Heart left ventricle (tissue), 16 donors: ENCODE results near the gene NOS1AP. TPM values are rescaled to one million over a fixed set of nuclear protein-coding genes. Genes with fewer than 3 reads are reported as not detected.

Experiments used
- ATAC-seq, 4 donors: fragments of 200-7000 bp; cut with Tn5 transposase; one replicate each; pipeline ENCODE4 v1.9.1; 2020 to 2022; ENCODE audit warnings: moderate library complexity in 4 of 4, mild to moderate bottlenecking in 3 of 4, moderate number of reproducible peaks in 1 of 4
- DNase-seq, 5 donors: peaks; one replicate each; pipeline ENCODE4 v3.0.0-alpha.2; 2020
- H3K27ac ChIP-seq, 12 donors: fragments of 200-600 bp; sonication (generic) in 4 of 12; one replicate each; pipeline versions ENCODE4 v1.5.0 to v1.8.0; 2016 to 2022; ENCODE audit warnings: mild to moderate bottlenecking in 2 of 12
- H3K27me3 ChIP-seq, 9 donors: fragments of 200-600 bp; sonication (generic) in 2 of 9; one replicate each; pipeline versions ENCODE4 v1.5.1 to v1.8.0; 2016 to 2022; ENCODE audit warnings: mild to moderate bottlenecking in 3 of 9
- H3K36me3 ChIP-seq, 9 donors: fragments of 200-600 bp; sonication (generic) in 2 of 9; one replicate each; pipeline versions ENCODE4 v1.5.0 to v1.8.0; 2018 to 2022; ENCODE audit warnings: mild to moderate bottlenecking in 2 of 9
- H3K4me1 ChIP-seq, 12 donors: fragments of 200-600 bp; sonication (generic) in 4 of 12; one replicate each; pipeline versions ENCODE4 v1.5.0 to v1.8.0; 2016 to 2022; ENCODE audit warnings: mild to moderate bottlenecking in 3 of 12
- H3K4me3 ChIP-seq, 12 donors: fragments of 200-600 bp; sonication (generic) in 4 of 12; one replicate each; pipeline versions ENCODE4 v1.5.0 to v1.8.0; 2017 to 2022; ENCODE audit warnings: mild to moderate bottlenecking in 9 of 12, moderate library complexity in 4 of 12
- H3K9me3 ChIP-seq, 12 donors: fragments of 200-600 bp; sonication (generic) in 4 of 12; one replicate each; pipeline versions ENCODE4 v1.5.0 to v1.8.0; 2016 to 2022; ENCODE audit warnings: mild to moderate bottlenecking in 1 of 12
- CTCF ChIP-seq, 12 donors: fragments of 200-600 bp; sonication (generic) in 4 of 12; IDR thresholded peaks; one replicate each; pipeline versions ENCODE4 v1.5.0 to v1.8.0; 2018 to 2022; ENCODE audit warnings: antibody characterized with exemption in 12 of 12, mild to moderate bottlenecking in 5 of 12
- POLR2A ChIP-seq, 2 donors: fragments of 450-650 bp; IDR thresholded peaks; one replicate each; pipeline ENCODE4 v1.6.1; 2017; ENCODE audit warnings: antibody characterized with exemption in 2 of 2, mild to moderate bottlenecking in 2 of 2, moderate library complexity in 2 of 2
- WGBS, 4 donors: extraction: QIAGEN DNeasy Blood & Tissue Kit in 2 of 4; methylation state at CpG; one replicate each; pipeline versions ENCODE4 v1.1.5 to v1.1.7; 2013 to 2018; 5-methylcytosine and 5-hydroxymethylcytosine counted together
- intact Hi-C, 10 donors: fragments of 100-400 bp; cut with DNase I; formaldehyde crosslinking; loops; one replicate each; pipeline versions ENCODE4 v1.11.1 to v1.14.2; 2022
- polyA plus RNA-seq, 2 donors: library from polyadenylated mRNA; stranded (reverse); fragments of 200-250 nt; gene quantifications; one replicate each; pipeline ENCODE4 v1.2.3, GENCODE V29; 2013
- total RNA-seq, 9 donors: library from RNA; depleted of rRNA in 2 of 9; stranded (reverse); fragments of >200 nt in 2 of 9; fragmentation: NEBNext Ultra II Directional in 3 of 9; extraction: Animal tissue kit (Norgen Biotek cat#: 25700) in 3 of 9; gene quantifications; one replicate each; pipeline versions ENCODE4 v1.1.0 to v1.2.4, GENCODE V29; 2016 to 2023
- donor health status: ischemic (EF 13 %, LVEDD 7.1; RV severe dilation, severe dysfunction).
- donor health status: healthy with polysubstance abuse.
- donor health status: DM: no; HTN: yes; CAD: no.
- donor health status: DM: no; HTN: no; CAD: no.
- donor health status: ischemic (EF 25% LVEDD 6.9; RV normal size, moderate dysfunction).
- donor health status: ischemic (EF 25% LVEDD 5.7; RV mildly dilated, moderate dysfunction).
- donor health status: healthy.
- donor health status: DM: yes; HTN: yes; CAD: no.
- donor health status: ischemic (EF 35%, LVEDD 5.7; RV mildly dilated, moderate dysfunction).
- donor health status: nonischemic (EF 11% LVEDD 7.7; RV severe dilation, severe dysfunction).
- donor health status: DM: yes; HTN: yes; CAD: no.
- donor health status: PGD.
- donor health status: ischemic (EF 29% LVEDD 5.4; RV normal size, mild dysfunction).
- donor health status: nonischemic (EF 23%, LVEDD 6.1; RV moderate dilation, normal function).

NOS1AP gene
- total and polyA plus RNA-seq, 11 donors = 1.1 to 6.4 (median 4.3) TPM

DNA sequence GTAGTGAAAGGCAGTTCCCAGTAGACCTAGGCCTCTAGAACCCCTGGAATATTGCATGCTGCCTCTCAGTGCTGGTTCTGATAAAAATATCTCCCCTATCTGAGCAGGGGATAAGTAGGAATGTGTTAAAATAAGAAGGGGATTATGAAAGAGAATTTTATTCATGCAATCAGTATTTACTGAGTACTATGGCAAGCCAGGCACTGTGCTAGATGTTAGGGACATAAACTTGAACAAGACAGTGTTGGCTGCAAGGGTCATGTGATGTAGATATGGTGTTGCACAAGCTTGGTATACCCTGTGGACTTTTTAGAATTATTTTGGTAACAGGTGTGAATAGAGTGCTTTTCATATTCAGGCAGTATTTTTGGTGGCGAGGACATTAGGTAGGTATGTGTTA is 23.6 kb downstream of the NOS1AP start:
- H3K4me3 ChIP-seq = no peak overlapping the region
- peaks cover 0 to 15% (median 0%) of the 10 kb centered on the region in 12 donors for H3K4me1 ChIP-seq
- intact Hi-C loops = no loop called here
- ATAC-seq = no peak
- H3K27ac ChIP-seq = no peak overlapping the region
- TF ChIP-seq CTCF (IDR thresholded peaks at IDR 0.05) (no peak), POLR2A (IDR thresholded peaks at IDR 0.05) (no peak)
- H3K27me3 ChIP-seq = no peaks in the 10 kb centered on the region
- H3K9me3 ChIP-seq = peaks cover 0 to 6% (median 0%) of the 10 kb centered on the region in 12 donors
- 82 to 100% (median 96%) methylated on average over 1 of the region's 1 CpG for WGBS, 4 donors
- H3K36me3 ChIP-seq = no peaks in the 10 kb centered on the region
- no peak for DNase-seq

GRCh38 chr1:162094271-162094670 is 24.8 kb downstream of the NOS1AP start:
- TF ChIP-seq POLR2A (IDR thresholded peaks at IDR 0.05) (no peak), CTCF (IDR thresholded peaks at IDR 0.05) (no peak)
- intact Hi-C loops = no loop called here
- ATAC-seq = no peak

DNA sequence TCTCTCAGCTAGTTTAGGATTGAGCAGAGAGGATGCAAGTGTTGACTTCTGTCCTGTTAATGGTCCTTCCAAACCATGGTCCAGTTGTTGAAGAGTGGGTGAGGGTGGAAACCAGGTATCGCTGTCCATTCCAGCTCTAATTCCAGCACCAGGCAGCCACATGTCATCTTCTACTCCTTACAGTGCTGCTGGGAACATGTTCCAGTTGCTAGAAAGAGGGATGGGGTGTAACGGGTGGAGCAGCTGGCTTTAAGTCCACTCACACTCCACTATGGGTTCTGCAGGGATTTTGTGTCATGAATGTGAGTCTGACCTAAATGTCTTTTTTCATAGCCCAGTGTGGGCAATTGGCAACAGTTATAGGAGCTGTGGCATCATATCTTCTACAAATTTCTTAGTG is 25.2 kb downstream of the NOS1AP start:
- DNase-seq (no peak), ATAC-seq (no peak)
- Histone ChIP-seq H3K4me3 (no peak overlapping the region), H3K27me3 (no peaks in the 10 kb centered on the region), H3K4me1 (peaks cover 0 to 15% (median 0%) of the 10 kb centered on the region in 12 donors), H3K36me3 (no peaks in the 10 kb centered on the region), H3K9me3 (peaks cover 0 to 3% (median 0%) of the 10 kb centered on the region in 12 donors), H3K27ac (no peak overlapping the region)
- WGBS, 4 donors = 89 to 100% (median 94%) methylated on average over 2 of the region's 2 CpGs
- no peak for TF ChIP-seq POLR2A (IDR thresholded peaks at IDR 0.05)
- no peak for TF ChIP-seq CTCF (IDR thresholded peaks at IDR 0.05)
- intact Hi-C loops = no loop called here

More at GRCh38 chr1:162094271-162094670, 24.8 kb downstream of the NOS1AP start:
- 67 to 91% (median 80%) methylated on average over 1 of the region's 1 CpG for WGBS, 4 donors
- Histone ChIP-seq H3K9me3 (peaks cover 0 to 6% (median 0%) of the 10 kb centered on the region in 12 donors), H3K27me3 (no peaks in the 10 kb centered on the region), H3K27ac (no peak overlapping the region), H3K4me3 (no peak overlapping the region), H3K36me3 (no peaks in the 10 kb centered on the region), H3K4me1 (peaks cover 0 to 15% (median 0%) of the 10 kb centered on the region in 12 donors)
- DNase-seq = no peak

DNA sequence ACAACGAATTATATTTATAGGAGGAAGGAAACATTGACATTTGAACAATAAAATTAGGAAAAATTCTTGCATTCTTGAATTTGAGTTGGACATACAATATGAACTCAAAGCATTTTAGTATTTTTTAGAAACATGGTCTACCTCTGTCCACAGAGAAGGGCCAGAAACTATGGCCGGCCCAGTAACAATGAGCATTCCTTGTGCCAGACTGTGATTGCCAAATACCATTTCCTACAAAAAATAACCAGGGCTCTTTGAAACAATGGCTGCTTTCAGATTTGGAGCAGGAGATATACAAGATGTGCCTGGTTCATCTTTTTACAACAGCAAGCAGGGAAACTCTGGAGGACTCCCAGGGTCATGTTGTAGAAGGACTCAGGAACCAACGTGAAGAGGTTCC is 38.4 kb downstream of the NOS1AP start:
- Histone ChIP-seq H3K4me1 (peaks cover 0 to 7% (median 0%) of the 10 kb centered on the region in 12 donors), H3K36me3 (no peaks in the 10 kb centered on the region), H3K27ac (no peak overlapping the region), H3K27me3 (no peaks in the 10 kb centered on the region), H3K4me3 (no peak overlapping the region), H3K9me3 (no peaks in the 10 kb centered on the region)
- no peak for TF ChIP-seq POLR2A (IDR thresholded peaks at IDR 0.05)
- TF ChIP-seq CTCF (IDR thresholded peaks at IDR 0.05) = no peak
- intact Hi-C loops = no loop called here
- DNase-seq (no peak), ATAC-seq (no peak)
- 57 to 74% (median 64%) methylated on average over 3 of the region's 3 CpGs for WGBS, 4 donors
